Thyroid gland (tissue), 4 donors: ENCODE measurements around the gene APP.

Source experiments
- CTCF ChIP-seq, 6 experiments: fragments of 200-600 bp in 3 of 6; fragments of 450-650 bp in 3 of 6; sonication (generic) in 3 of 6; IDR thresholded peaks; one replicate each; pipeline ENCODE4 v1.5.1; 2016 to 2019; ENCODE audit warnings: antibody characterized with exemption in 6 of 6, mild to moderate bottlenecking in 2 of 6, inconsistent platforms in 1 of 6, moderate library complexity in 1 of 6
- POLR2A ChIP-seq, 2 donors: fragments of 450-650 bp; IDR thresholded peaks; one replicate each; pipeline ENCODE4 v1.6.1; 2017; ENCODE audit warnings: antibody characterized with exemption in 2 of 2, mild to moderate bottlenecking in 2 of 2, moderate library complexity in 1 of 2

GRCh38 chr21:26177746-26178426, 7.3 kb upstream of the APP start:
- no peak for TF ChIP-seq CTCF (IDR thresholded peaks at IDR 0.05)
- TF ChIP-seq POLR2A (IDR thresholded peaks at IDR 0.05) = no peak
